ENCODE measurements around the gene FUZ. TPM values are rescaled to one million over a fixed set of nuclear protein-coding genes. Genes with fewer than 3 reads are reported as not detected.

The FUZ gene
- total RNA-seq, 3 donors from 2014 or later (not counting 1 experiment from before 2014, with no cell fraction given): 17.7 to 33.1 (median 20.6) TPM

DNA sequence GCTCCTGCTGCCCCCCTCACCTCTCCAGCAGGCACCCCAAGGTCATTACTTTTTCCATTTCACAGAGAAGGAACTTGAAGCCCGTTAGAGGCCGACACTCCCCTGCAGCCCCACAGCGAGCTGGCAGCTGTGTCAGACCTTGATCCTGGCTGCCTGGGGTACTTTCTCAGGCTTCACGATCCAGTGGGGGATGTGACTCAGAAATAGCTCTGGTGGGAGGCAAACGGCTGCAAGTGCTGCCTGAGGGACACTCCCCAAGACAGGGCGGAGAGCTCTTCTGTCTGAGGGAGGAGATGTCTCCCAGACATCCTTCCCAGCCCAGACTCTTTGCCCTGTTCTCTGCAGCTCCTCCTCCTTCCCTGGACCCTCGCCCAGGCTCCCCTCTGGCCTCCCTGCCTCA is 54.8 kb downstream of the FUZ start:
- no peaks in the 10 kb centered on the region for H3K9me3 Mint-ChIP-seq
- TF ChIP-seq, protein P1, sequence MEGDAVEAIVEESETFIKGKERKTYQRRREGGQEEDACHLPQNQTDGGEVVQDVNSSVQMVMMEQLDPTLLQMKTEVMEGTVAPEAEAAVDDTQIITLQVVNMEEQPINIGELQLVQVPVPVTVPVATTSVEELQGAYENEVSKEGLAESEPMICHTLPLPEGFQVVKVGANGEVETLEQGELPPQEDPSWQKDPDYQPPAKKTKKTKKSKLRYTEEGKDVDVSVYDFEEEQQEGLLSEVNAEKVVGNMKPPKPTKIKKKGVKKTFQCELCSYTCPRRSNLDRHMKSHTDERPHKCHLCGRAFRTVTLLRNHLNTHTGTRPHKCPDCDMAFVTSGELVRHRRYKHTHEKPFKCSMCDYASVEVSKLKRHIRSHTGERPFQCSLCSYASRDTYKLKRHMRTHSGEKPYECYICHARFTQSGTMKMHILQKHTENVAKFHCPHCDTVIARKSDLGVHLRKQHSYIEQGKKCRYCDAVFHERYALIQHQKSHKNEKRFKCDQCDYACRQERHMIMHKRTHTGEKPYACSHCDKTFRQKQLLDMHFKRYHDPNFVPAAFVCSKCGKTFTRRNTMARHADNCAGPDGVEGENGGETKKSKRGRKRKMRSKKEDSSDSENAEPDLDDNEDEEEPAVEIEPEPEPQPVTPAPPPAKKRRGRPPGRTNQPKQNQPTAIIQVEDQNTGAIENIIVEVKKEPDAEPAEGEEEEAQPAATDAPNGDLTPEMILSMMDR (IDR thresholded peaks at IDR 0.05): no peak

More for the DNA sequence above, 54.8 kb downstream of the FUZ start:
- Histone ChIP-seq H3K27ac (ENCODE audit: low read length) (no peak overlapping the region), H3K4me1 (ENCODE audit: control insufficient read depth, insufficient read depth, low read length) (peaks cover 12% of the 10 kb centered on the region), H3K36me3 (ENCODE audit: control insufficient read depth, insufficient read depth, low read length) (no peaks in the 10 kb centered on the region), H3K9me3 (ENCODE audit: control insufficient read depth, insufficient read depth, low read length) (peaks cover 4% of the 10 kb centered on the region), H3K27me3 (ENCODE audit: control insufficient read depth, insufficient read depth, low read length) (no peaks in the 10 kb centered on the region), H3K4me3 (ENCODE audit: low read length) (no peak overlapping the region)
- H3K27ac Mint-ChIP-seq: no peak overlapping the region
- H3K4me1 Mint-ChIP-seq: peaks cover 0 to 5% of the 10 kb centered on the region in 2 donors
- ATAC-seq: no peak
- no peaks in the 10 kb centered on the region for H3K36me3 Mint-ChIP-seq
- intact Hi-C loops (cut with micrococcal nuclease): no loop called here
- no peak overlapping the region for H3K4me3 Mint-ChIP-seq
- WGBS (ENCODE audit: insufficient coverage): 67% methylated on average over 7 of the region's 7 CpGs
- H3K27me3 Mint-ChIP-seq (ENCODE audit: low read depth in 2 of 2): no peaks in the 10 kb centered on the region
- DNase-seq: no peak

Other genes with a start within 250 kb of the FUZ start
- 10 to 100 TPM; 46.7 to 63.6 (median 59.8) TPM for gene NOSIP, start 232.7 kb downstream of the FUZ start, total RNA-seq
- under 1 TPM in 2 of 3 donors, not detected in 1; 0.39 to 0.56 TPM for gene PRRG2, start 232.0 kb downstream of the FUZ start, total RNA-seq
- gene PRR12, start 222.1 kb downstream of the FUZ start, total RNA-seq: 10 to 100 TPM; 51.1 to 62.1 (median 56.0) TPM
- gene RRAS, start 173.1 kb downstream of the FUZ start, total RNA-seq: 1 to 10 TPM; 2.0 to 7.7 (median 5.9) TPM
- gene SCAF1, start 171.1 kb downstream of the FUZ start, total RNA-seq: 10 to 100 TPM; 38.9 to 46.2 (median 44.9) TPM
- 100 to 1,000 TPM; 176 to 184 (median 179) TPM for gene IRF3, start 147.4 kb downstream of the FUZ start, total RNA-seq
- gene BCL2L12, start 147.4 kb downstream of the FUZ start, total RNA-seq: 10 to 100 TPM; 15.6 to 34.6 (median 22.3) TPM
- gene PRMT1, start 136.0 kb downstream of the FUZ start, total RNA-seq: 10 to 100 TPM; 77.0 to 92.5 (median 78.2) TPM
- 1 to 10 TPM; 2.3 to 2.9 (median 2.4) TPM for gene ADM5, start 123.7 kb downstream of the FUZ start, total RNA-seq
- gene CPT1C, start 122.2 kb downstream of the FUZ start, total RNA-seq: under 1 TPM; 0.34 to 0.78 (median 0.73) TPM
- gene TSKS, start 50.0 kb downstream of the FUZ start, total RNA-seq: 1 to 10 TPM in 2 of 3 donors, under 1 TPM in 1; 0.35 to 2.4 (median 1.7) TPM
- 100 to 1,000 TPM; 137 to 163 (median 161) TPM for gene AP2A1, start 46.3 kb downstream of the FUZ start, total RNA-seq
- 100 to 1,000 TPM in 1 of 3 donors, 10 to 100 TPM in 2; 64.2 to 132 (median 69.5) TPM for gene MED25, start 5.0 kb upstream of the FUZ start, total RNA-seq
- gene PTOV1, start 37.9 kb upstream of the FUZ start, total RNA-seq: 100 to 1,000 TPM; 116 to 132 (median 128) TPM
- 100 to 1,000 TPM; 228 to 253 (median 243) TPM for gene PNKP, start 54.3 kb upstream of the FUZ start, total RNA-seq
- 10 to 100 TPM; 12.8 to 17.8 (median 16.1) TPM for gene AKT1S1, start 64.1 kb upstream of the FUZ start, total RNA-seq
- 10 to 100 TPM; 45.8 to 59.7 (median 54.4) TPM for gene TBC1D17, start 64.4 kb upstream of the FUZ start, total RNA-seq
- gene IL4I1, start 83.6 kb upstream of the FUZ start, total RNA-seq: 1 to 10 TPM; 3.0 to 3.8 (median 3.4) TPM
- gene ATF5, start 115.9 kb upstream of the FUZ start, total RNA-seq: 10 to 100 TPM; 11.7 to 15.4 (median 14.2) TPM
- gene NUP62, start 116.2 kb upstream of the FUZ start, total RNA-seq: 10 to 100 TPM; 34.2 to 57.4 (median 40.9) TPM
- gene SIGLEC11, start 147.9 kb upstream of the FUZ start, total RNA-seq: under 1 TPM in 2 of 3 donors, not detected in 1; 0.40 to 0.75 TPM
- gene VRK3, start 212.1 kb upstream of the FUZ start, total RNA-seq: 100 to 1,000 TPM in 1 of 3 donors, 10 to 100 TPM in 2; 82.7 to 105 (median 93.7) TPM
- gene ZNF473, start 212.7 kb upstream of the FUZ start, total RNA-seq: 10 to 100 TPM in 2 of 3 donors, 1 to 10 TPM in 1; 7.9 to 16.2 (median 12.9) TPM